Lower leg skin (tissue), 3 donors: Measurements from ENCODE around the gene TRMT61A.

Source experiments
- POLR2A ChIP-seq, 2 donors: fragments of 450-650 bp; IDR thresholded peaks; one replicate each; pipeline ENCODE4 v1.6.1; 2016 to 2017; ENCODE audit warnings: antibody characterized with exemption in 2 of 2, mild to moderate bottlenecking in 1 of 2, moderate library complexity in 1 of 2
- TF ChIP-seq, protein P1 (sequence below), 3 donors: fragments of 450-650 bp; IDR thresholded peaks; one replicate each; pipeline ENCODE4 v1.5.1; 2016; ENCODE audit warnings: antibody characterized with exemption in 3 of 3, mild to moderate bottlenecking in 3 of 3, moderate library complexity in 2 of 3

DNA sequence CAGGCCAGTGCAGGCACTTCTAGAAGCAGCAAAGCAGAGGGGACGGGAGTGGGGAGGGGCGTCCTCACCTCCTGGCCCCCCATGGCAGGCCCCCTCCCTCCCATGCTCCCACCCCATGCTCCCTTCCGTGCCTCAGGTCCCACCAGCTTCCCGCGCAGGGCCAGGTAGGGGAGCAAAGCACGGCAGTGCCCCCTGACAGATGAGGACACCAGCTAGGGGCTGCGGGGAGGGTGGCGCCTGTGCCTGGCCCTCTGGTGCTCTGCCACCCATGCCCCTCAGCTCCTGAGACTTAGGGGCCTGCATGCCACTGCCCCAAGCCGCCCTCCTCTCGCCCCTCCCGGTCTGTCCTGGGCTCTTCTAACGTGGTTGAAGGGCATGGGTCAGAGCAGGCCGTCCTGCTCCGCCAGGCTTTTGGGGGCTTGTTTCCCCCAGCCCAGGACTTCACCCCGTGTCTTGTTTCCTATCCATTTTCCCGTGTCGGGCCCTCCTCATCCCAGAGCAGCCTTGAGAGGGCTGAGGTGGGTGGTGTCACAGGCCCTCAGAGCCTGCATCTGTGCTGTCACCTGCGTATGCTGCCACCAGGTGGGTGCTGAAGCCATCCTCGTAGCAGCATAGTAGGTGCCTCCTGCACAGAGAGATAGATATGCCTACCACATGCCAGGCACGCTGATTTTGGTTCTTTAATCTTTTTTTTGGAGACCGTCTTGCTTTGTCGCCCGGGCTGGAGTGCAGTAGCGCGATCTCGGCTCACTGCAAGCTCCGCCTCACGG lies 10.2 kb downstream of the TRMT61A start:
- TF ChIP-seq, protein P1, sequence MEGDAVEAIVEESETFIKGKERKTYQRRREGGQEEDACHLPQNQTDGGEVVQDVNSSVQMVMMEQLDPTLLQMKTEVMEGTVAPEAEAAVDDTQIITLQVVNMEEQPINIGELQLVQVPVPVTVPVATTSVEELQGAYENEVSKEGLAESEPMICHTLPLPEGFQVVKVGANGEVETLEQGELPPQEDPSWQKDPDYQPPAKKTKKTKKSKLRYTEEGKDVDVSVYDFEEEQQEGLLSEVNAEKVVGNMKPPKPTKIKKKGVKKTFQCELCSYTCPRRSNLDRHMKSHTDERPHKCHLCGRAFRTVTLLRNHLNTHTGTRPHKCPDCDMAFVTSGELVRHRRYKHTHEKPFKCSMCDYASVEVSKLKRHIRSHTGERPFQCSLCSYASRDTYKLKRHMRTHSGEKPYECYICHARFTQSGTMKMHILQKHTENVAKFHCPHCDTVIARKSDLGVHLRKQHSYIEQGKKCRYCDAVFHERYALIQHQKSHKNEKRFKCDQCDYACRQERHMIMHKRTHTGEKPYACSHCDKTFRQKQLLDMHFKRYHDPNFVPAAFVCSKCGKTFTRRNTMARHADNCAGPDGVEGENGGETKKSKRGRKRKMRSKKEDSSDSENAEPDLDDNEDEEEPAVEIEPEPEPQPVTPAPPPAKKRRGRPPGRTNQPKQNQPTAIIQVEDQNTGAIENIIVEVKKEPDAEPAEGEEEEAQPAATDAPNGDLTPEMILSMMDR (IDR thresholded peaks at IDR 0.05), result no peak
- no peak for TF ChIP-seq POLR2A (IDR thresholded peaks at IDR 0.05)
